BLaER1 treated with 17β-estradiol and CSF1 and Interleukin-3, amounts not matched to agents 10 nM and 100 nM (cell line): Measurements from ENCODE around the gene MYLK.

ENCODE experiments used
- H3K27ac ChIP-seq, 11 experiments: shearing (Covaris generic); formaldehyde crosslinking; 2 replicates each; pipeline ENCODE4 v1.8.1; 2022
- H3K27me3 ChIP-seq, 11 experiments: shearing (Covaris generic); formaldehyde crosslinking; 2 replicates each; pipeline ENCODE4 v1.8.1; 2022
- H3K36me3 ChIP-seq, 11 experiments: shearing (Covaris generic); formaldehyde crosslinking; 2 replicates each; pipeline ENCODE4 v1.8.1; 2022
- H3K4me1 ChIP-seq, 10 experiments: shearing (Covaris generic); formaldehyde crosslinking; 2 replicates each; pipeline ENCODE4 v1.8.1; 2022
- H3K4me2 ChIP-seq, 11 experiments: shearing (Covaris generic); formaldehyde crosslinking; 2 replicates each; pipeline ENCODE4 v1.8.1; 2022
- H3K4me3 ChIP-seq, 10 experiments: shearing (Covaris generic); formaldehyde crosslinking; 2 replicates each; pipeline ENCODE4 v1.8.1; 2022
- H3K9ac ChIP-seq, 11 experiments: shearing (Covaris generic); formaldehyde crosslinking; 2 replicates each; pipeline ENCODE4 v1.8.1; 2022
- H3K9me3 ChIP-seq, 11 experiments: shearing (Covaris generic); formaldehyde crosslinking; replicated peaks in 1 of 11; 2 replicates each; pipeline ENCODE4 v1.8.1; 2022
- H4K20me1 ChIP-seq, 11 experiments: shearing (Covaris generic); formaldehyde crosslinking; 2 replicates each; pipeline ENCODE4 v1.8.1; 2022
- Cebpa-rat ChIP-seq, 11 experiments: shearing (Covaris generic); IDR thresholded peaks; 2 replicates each; pipeline ENCODE4 v1.8.1; 2022

MYLK gene

GRCh38 chr3:123813876-123814275 lies 70.3 kb downstream of the MYLK start:
- no peak for TF ChIP-seq Cebpa-rat (IDR thresholded peaks at IDR 0.05)
- no peaks in the 10 kb centered on the region for H3K27me3 ChIP-seq
- no peaks in the 10 kb centered on the region for H4K20me1 ChIP-seq
- no peak overlapping the region for H3K27ac ChIP-seq
- 0 out of 20 replicates have a peak, but pooled peaks cover 0 to 4% (median 0%) of the 10 kb centered on the region in 10 experiments for H3K4me1 ChIP-seq
- H3K4me3 ChIP-seq, result no peak overlapping the region
- no peak overlapping the region for H3K4me2 ChIP-seq
- H3K9me3 ChIP-seq, result no peaks in the 10 kb centered on the region
- H3K36me3 ChIP-seq, result peaks cover 0 to 77% (median 40%) of the 10 kb centered on the region in 11 experiments; a peak in 14 of 22 replicates
- no peak overlapping the region for H3K9ac ChIP-seq

GRCh38 chr3:123809597-123809996 lies 74.5 kb downstream of the MYLK start:
- no peaks in the 10 kb centered on the region for H4K20me1 ChIP-seq
- no peak overlapping the region for H3K9ac ChIP-seq
- 0 out of 22 replicates have a peak overlapping the region, but pooled peaks of 1 of the 11 experiments have one; percentile 10 for H3K4me2 ChIP-seq
- no peak for TF ChIP-seq Cebpa-rat (IDR thresholded peaks at IDR 0.05)
- no peak overlapping the region for H3K4me3 ChIP-seq
- H3K4me1 ChIP-seq, result peaks cover 0 to 14% (median 5%) of the 10 kb centered on the region in 10 experiments; a peak in 6 of 20 replicates
- peaks cover 0 to 56% (median 15%) of the 10 kb centered on the region in 11 experiments; a peak in 12 of 22 replicates for H3K36me3 ChIP-seq
- H3K9me3 ChIP-seq, result no peaks in the 10 kb centered on the region
- no peak overlapping the region for H3K27ac ChIP-seq
- no peaks in the 10 kb centered on the region for H3K27me3 ChIP-seq

GRCh38 chr3:123808812-123809211 lies 75.3 kb downstream of the MYLK start:
- no peaks in the 10 kb centered on the region for H3K27me3 ChIP-seq
- H3K9ac ChIP-seq, result no peak overlapping the region
- H3K4me1 ChIP-seq, result peaks cover 0 to 21% (median 5%) of the 10 kb centered on the region in 10 experiments; a peak in 7 of 20 replicates
- peaks cover 0 to 60% (median 12%) of the 10 kb centered on the region in 11 experiments; a peak in 12 of 22 replicates for H3K36me3 ChIP-seq
- no peak for TF ChIP-seq Cebpa-rat (IDR thresholded peaks at IDR 0.05)
- no peak overlapping the region for H3K27ac ChIP-seq
- H4K20me1 ChIP-seq, result no peaks in the 10 kb centered on the region; a peak in 1 of 22 replicates
- no peaks in the 10 kb centered on the region for H3K9me3 ChIP-seq
- no peak overlapping the region for H3K4me2 ChIP-seq
- H3K4me3 ChIP-seq, result no peak overlapping the region

GRCh38 chr3:123807820-123808219 lies 76.3 kb downstream of the MYLK start:
- no peaks in the 10 kb centered on the region for H3K9me3 ChIP-seq
- no peak for TF ChIP-seq Cebpa-rat (IDR thresholded peaks at IDR 0.05)
- no peak overlapping the region for H3K9ac ChIP-seq
- peaks cover 0 to 59% (median 9%) of the 10 kb centered on the region in 11 experiments; a peak in 12 of 22 replicates for H3K36me3 ChIP-seq
- no peaks in the 10 kb centered on the region for H3K27me3 ChIP-seq
- H3K4me2 ChIP-seq, result 0 out of 22 replicates have a peak overlapping the region, but pooled peaks of 1 of the 11 experiments have one; percentile 5
- no peak overlapping the region for H3K27ac ChIP-seq
- H4K20me1 ChIP-seq, result no peaks in the 10 kb centered on the region; a peak in 1 of 22 replicates
- H3K4me1 ChIP-seq, result peaks cover 0 to 30% (median 5%) of the 10 kb centered on the region in 10 experiments; a peak in 10 of 20 replicates
- no peak overlapping the region for H3K4me3 ChIP-seq

- Histone ChIP-seq H3K4me2 (no peak overlapping the region), H3K9me3 (no peaks in the 10 kb centered on the region), H3K27me3 (no peaks in the 10 kb centered on the region), H3K4me1 (peaks cover 0 to 42% (median 11%) of the 10 kb centered on the region in 10 experiments; a peak in 12 of 20 replicates), H3K36me3 (peaks cover 0 to 50% (median 7%) of the 10 kb centered on the region in 11 experiments; a peak in 11 of 22 replicates), H3K9ac (no peak overlapping the region), H3K4me3 (no peak overlapping the region), H3K27ac (no peak overlapping the region), H4K20me1 (no peaks in the 10 kb centered on the region; a peak in 1 of 22 replicates)
- TF ChIP-seq Cebpa-rat (IDR thresholded peaks at IDR 0.05), result no peak
These were observed 78.6 kb downstream of the MYLK start for GRCh38 chr3:123805504-123805903.

GRCh38 chr3:123805101-123805500 lies 79.0 kb downstream of the MYLK start:
- Histone ChIP-seq H3K9me3 (no peaks in the 10 kb centered on the region), H3K27ac (no peak overlapping the region), H3K4me2 (no peak overlapping the region), H3K9ac (no peak overlapping the region), H4K20me1 (no peaks in the 10 kb centered on the region; a peak in 1 of 22 replicates), H3K27me3 (no peaks in the 10 kb centered on the region), H3K4me3 (no peak overlapping the region), H3K4me1 (peaks cover 0 to 42% (median 11%) of the 10 kb centered on the region in 10 experiments; a peak in 12 of 20 replicates), H3K36me3 (peaks cover 0 to 46% (median 7%) of the 10 kb centered on the region in 11 experiments; a peak in 11 of 22 replicates)
- TF ChIP-seq Cebpa-rat (IDR thresholded peaks at IDR 0.05), result no peak

- no peaks in the 10 kb centered on the region for H3K27me3 ChIP-seq
- no peak overlapping the region for H3K27ac ChIP-seq
- peaks cover 0 to 49% (median 7%) of the 10 kb centered on the region in 11 experiments; a peak in 11 of 22 replicates for H3K36me3 ChIP-seq
- H3K4me1 ChIP-seq, result peaks cover 0 to 42% (median 11%) of the 10 kb centered on the region in 10 experiments; a peak in 12 of 20 replicates
- H3K4me2 ChIP-seq, result no peak overlapping the region
- H3K4me3 ChIP-seq, result no peak overlapping the region
- no peaks in the 10 kb centered on the region; a peak in 1 of 22 replicates for H4K20me1 ChIP-seq
- H3K9ac ChIP-seq, result no peak overlapping the region
- no peak for TF ChIP-seq Cebpa-rat (IDR thresholded peaks at IDR 0.05)
- H3K9me3 ChIP-seq, result no peaks in the 10 kb centered on the region
These were observed 79.5 kb downstream of the MYLK start for GRCh38 chr3:123804676-123805075.

- Histone ChIP-seq H4K20me1 (no peaks in the 10 kb centered on the region; a peak in 1 of 22 replicates), H3K4me2 (peak overlapping the region in 2 of 11 experiments; percentile 7 to 10; a peak in 1 of 22 replicates), H3K9me3 (no peaks in the 10 kb centered on the region), H3K27me3 (no peaks in the 10 kb centered on the region), H3K9ac (no peak overlapping the region), H3K4me3 (no peak overlapping the region), H3K4me1 (peaks cover 0 to 42% (median 11%) of the 10 kb centered on the region in 10 experiments; a peak in 12 of 20 replicates), H3K36me3 (peaks cover 0 to 49% (median 7%) of the 10 kb centered on the region in 11 experiments; a peak in 11 of 22 replicates), H3K27ac (no peak overlapping the region)
- no peak for TF ChIP-seq Cebpa-rat (IDR thresholded peaks at IDR 0.05)
These were observed 80.6 kb downstream of the MYLK start for GRCh38 chr3:123803521-123803920.

- H3K4me2 ChIP-seq, result peak overlapping the region in 5 of 11 experiments; percentile 1 to 35 (median 6); a peak in 7 of 22 replicates
- no peak for TF ChIP-seq Cebpa-rat (IDR thresholded peaks at IDR 0.05)
- H3K4me3 ChIP-seq, result no peak overlapping the region
- H3K27ac ChIP-seq, result no peak overlapping the region
- H3K9ac ChIP-seq, result no peak overlapping the region; a peak in 1 of 22 replicates
- peaks cover 0 to 36% (median 9%) of the 10 kb centered on the region in 10 experiments; a peak in 12 of 20 replicates for H3K4me1 ChIP-seq
- H4K20me1 ChIP-seq, result no peaks in the 10 kb centered on the region; a peak in 1 of 22 replicates
- H3K9me3 ChIP-seq, result no peaks in the 10 kb centered on the region
- H3K36me3 ChIP-seq, result peaks cover 0 to 55% (median 7%) of the 10 kb centered on the region in 11 experiments; a peak in 11 of 22 replicates
- no peaks in the 10 kb centered on the region for H3K27me3 ChIP-seq
These were observed 82.0 kb downstream of the MYLK start for GRCh38 chr3:123802007-123802625.
